ENCODE measurements around the gene CDKAL1. TPM values are rescaled to one million over a fixed set of nuclear protein-coding genes. Genes with fewer than 3 reads are reported as not detected.

Gene CDKAL1
- total RNA-seq, 1 experiment from 2014 or later, result 13.8 TPM

DNA sequence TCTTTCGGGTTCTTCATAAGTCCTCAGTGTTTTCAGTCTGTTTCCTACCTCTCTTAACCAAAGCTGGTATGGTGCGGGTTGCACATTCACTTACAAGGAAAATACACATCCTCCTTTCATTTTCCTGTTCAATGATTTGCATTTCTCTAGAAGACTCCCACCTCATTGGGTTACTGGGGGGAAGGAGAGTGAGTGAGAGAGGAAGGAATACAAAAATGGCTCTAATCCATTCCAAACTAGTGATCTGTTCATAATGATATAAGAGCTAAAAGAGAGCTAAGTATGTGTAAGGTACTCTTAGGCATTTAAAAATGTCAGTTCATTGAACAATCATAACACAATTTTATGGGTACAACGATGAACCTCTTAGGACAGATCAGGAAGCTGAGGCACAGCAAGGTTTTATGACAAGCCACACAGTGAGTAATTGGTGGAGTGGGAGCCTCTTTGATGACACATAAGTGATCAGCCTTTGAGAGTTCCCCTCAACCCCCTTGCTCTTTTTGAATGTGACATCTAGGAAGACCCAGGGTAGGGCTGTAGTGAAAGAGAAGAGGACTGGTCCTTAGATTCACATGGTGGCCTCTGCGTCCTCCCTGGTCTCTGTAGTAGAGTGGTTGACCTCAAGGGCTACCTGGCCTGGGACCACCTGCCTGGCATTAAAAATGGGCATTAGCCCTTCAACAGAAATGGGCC is 730.9 kb downstream of the CDKAL1 start:
- Histone ChIP-seq H3K9me3 (ENCODE audit: low read length) (no peaks in the 10 kb centered on the region), H2AFZ (ENCODE audit: low read length) (no peak overlapping the region), H3K27me3 (ENCODE audit: low read length) (no peaks in the 10 kb centered on the region), H3K9me2 (replicated peaks; ENCODE audit: low read length) (no peaks in the 10 kb centered on the region), H3K4me2 (ENCODE audit: low read length) (peak overlapping the region; percentile 35), H3K36me3 (ENCODE audit: low read depth, low read length) (no peaks in the 10 kb centered on the region), H3K79me2 (ENCODE audit: low read length) (no peaks in the 10 kb centered on the region), H3K4me1 (ENCODE audit: insufficient read depth, low read length) (peaks cover 28% of the 10 kb centered on the region), H3F3A (ENCODE audit: low read length, unreplicated experiment) (no peaks in the 10 kb centered on the region), H3K9ac (ENCODE audit: low read length) (peak overlapping the region; percentile 31; the same call in 1 of the 2 replicates), H3K27ac (ENCODE audit: low read length) (peak overlapping the region; percentile 84), H3K4me3 (ENCODE audit: low read length) (no peak overlapping the region), H4K20me1 (ENCODE audit: low read length) (no peaks in the 10 kb centered on the region)
- DNase-seq (peak; percentile 36), ATAC-seq (peak; percentile 16)
- intact Hi-C loops (cut with micrococcal nuclease), result loop anchor here (1.0 to 2.0 kb wide), 2 partner anchors 38 to 64 kb away; no protein-coding TSS in a partner anchor
- no TSS peak for BruUV-seq (replicated peaks)
- ChIA-PET POLR2A (ENCODE audit: unreplicated experiment) (interaction anchor here (0.6 kb wide), 1 partner anchor 324 kb away, joined by 3 read pairs; no protein-coding TSS in a partner anchor), CTCF (no interaction called here)
- TF ChIP-seq, protein P1, sequence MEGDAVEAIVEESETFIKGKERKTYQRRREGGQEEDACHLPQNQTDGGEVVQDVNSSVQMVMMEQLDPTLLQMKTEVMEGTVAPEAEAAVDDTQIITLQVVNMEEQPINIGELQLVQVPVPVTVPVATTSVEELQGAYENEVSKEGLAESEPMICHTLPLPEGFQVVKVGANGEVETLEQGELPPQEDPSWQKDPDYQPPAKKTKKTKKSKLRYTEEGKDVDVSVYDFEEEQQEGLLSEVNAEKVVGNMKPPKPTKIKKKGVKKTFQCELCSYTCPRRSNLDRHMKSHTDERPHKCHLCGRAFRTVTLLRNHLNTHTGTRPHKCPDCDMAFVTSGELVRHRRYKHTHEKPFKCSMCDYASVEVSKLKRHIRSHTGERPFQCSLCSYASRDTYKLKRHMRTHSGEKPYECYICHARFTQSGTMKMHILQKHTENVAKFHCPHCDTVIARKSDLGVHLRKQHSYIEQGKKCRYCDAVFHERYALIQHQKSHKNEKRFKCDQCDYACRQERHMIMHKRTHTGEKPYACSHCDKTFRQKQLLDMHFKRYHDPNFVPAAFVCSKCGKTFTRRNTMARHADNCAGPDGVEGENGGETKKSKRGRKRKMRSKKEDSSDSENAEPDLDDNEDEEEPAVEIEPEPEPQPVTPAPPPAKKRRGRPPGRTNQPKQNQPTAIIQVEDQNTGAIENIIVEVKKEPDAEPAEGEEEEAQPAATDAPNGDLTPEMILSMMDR (conservative IDR thresholded peaks at IDR 0.05; ENCODE audit: low read depth, low read length), result no peak
- TF ChIP-seq EZH2phosphoT487 (IDR thresholded peaks at IDR 0.05; ENCODE audit: borderline replicate concordance, low read length) (no peak), EZH2 (IDR thresholded peaks at IDR 0.05; ENCODE audit: low read length, unreplicated experiment) (no peak)

DNA sequence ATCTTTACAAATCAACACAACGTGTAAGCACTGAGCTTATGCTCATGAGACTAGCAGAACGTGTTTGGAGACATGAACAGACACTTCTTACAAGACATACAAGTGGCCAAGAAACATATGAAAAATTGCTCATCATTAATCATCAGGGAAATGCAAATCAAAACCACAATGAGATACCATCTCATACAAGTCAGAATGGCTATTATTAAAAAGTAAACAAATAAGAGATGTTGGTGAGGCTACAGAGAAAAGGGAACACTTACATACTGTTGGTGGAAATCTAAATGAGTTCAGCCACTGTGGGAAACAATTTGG is 731.4 kb downstream of the CDKAL1 start:
- no TSS peak for BruUV-seq (replicated peaks)
- H3K9me3 ChIP-seq (ENCODE audit: low read length), result no peaks in the 10 kb centered on the region
- ChIA-PET POLR2A (ENCODE audit: unreplicated experiment) (interaction anchor here (0.6 kb wide), 1 partner anchor 324 kb away, joined by 3 read pairs; no protein-coding TSS in a partner anchor), CTCF (no interaction called here)
- no peak overlapping the region for H2AFZ ChIP-seq (ENCODE audit: low read length)
- ATAC-seq (peak; percentile 87), DNase-seq (peak; percentile 86)
- H3K9ac ChIP-seq (ENCODE audit: low read length), result peak overlapping the region; percentile 31; the same call in 1 of the 2 replicates
- no peaks in the 10 kb centered on the region for H3K36me3 ChIP-seq (ENCODE audit: low read depth, low read length)
- peak overlapping the region; percentile 84 for H3K27ac ChIP-seq (ENCODE audit: low read length)
- no peaks in the 10 kb centered on the region for H3K79me2 ChIP-seq (ENCODE audit: low read length)
- H4K20me1 ChIP-seq (ENCODE audit: low read length), result no peaks in the 10 kb centered on the region
- H3K4me1 ChIP-seq (ENCODE audit: insufficient read depth, low read length), result peaks cover 28% of the 10 kb centered on the region
- intact Hi-C loops (cut with micrococcal nuclease), result loop anchor here (1.0 to 2.0 kb wide), 2 partner anchors 39 to 64 kb away; no protein-coding TSS in a partner anchor
- TF ChIP-seq EZH2 (IDR thresholded peaks at IDR 0.05; ENCODE audit: low read length, unreplicated experiment) (no peak), EZH2phosphoT487 (IDR thresholded peaks at IDR 0.05; ENCODE audit: borderline replicate concordance, low read length) (no peak)
- TF ChIP-seq, protein P1 (conservative IDR thresholded peaks at IDR 0.05; ENCODE audit: low read depth, low read length), result no peak
- H3K4me3 ChIP-seq (ENCODE audit: low read length), result no peak overlapping the region
- H3K9me2 ChIP-seq (replicated peaks; ENCODE audit: low read length), result no peaks in the 10 kb centered on the region
- no peaks in the 10 kb centered on the region for H3K27me3 ChIP-seq (ENCODE audit: low read length)
- H3K4me2 ChIP-seq (ENCODE audit: low read length), result peak overlapping the region; percentile 41
- no peaks in the 10 kb centered on the region for H3F3A ChIP-seq (ENCODE audit: low read length, unreplicated experiment)

DNA sequence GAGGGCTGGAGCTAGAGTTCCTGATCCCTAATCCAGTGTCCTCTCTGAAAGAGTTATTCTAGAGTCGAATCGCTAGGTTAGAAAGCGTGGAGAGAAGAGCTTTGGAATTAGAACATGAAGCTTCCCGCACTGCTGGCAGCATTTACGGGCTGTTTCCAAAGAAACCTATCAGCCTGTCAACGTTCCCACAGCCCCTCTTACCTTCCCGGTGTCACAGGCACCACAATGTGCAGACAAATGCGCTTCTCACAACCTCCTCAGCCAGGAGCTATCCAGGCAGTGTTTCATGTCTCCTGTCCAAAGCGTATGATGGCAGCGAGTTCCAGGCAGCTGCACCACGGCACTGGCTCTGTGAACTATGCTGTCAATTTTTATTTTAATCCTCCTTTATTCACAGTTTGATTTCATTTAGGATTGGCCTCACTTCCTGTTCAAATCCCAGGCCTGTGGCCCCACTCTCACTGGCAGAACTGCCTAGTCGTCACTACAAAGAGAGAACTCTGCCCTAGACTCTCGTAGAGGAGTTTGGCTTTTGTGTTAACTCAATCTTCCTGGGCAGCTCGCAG is 736.5 kb downstream of the CDKAL1 start:
- H4K20me1 ChIP-seq (ENCODE audit: low read length), result no peaks in the 10 kb centered on the region
- H3F3A ChIP-seq (ENCODE audit: low read length, unreplicated experiment), result no peaks in the 10 kb centered on the region
- H3K9me3 ChIP-seq (ENCODE audit: low read length), result no peaks in the 10 kb centered on the region
- no peak overlapping the region for H3K9ac ChIP-seq (ENCODE audit: low read length)
- no TSS peak for BruUV-seq (replicated peaks)
- intact Hi-C loops (cut with micrococcal nuclease), result no loop called here
- H3K79me2 ChIP-seq (ENCODE audit: low read length), result no peaks in the 10 kb centered on the region
- ChIA-PET CTCF (no interaction called here), POLR2A (ENCODE audit: unreplicated experiment) (no interaction called here)
- H3K4me3 ChIP-seq (ENCODE audit: low read length), result no peak overlapping the region
- H3K27ac ChIP-seq (ENCODE audit: low read length), result no peak overlapping the region
- H3K27me3 ChIP-seq (ENCODE audit: low read length), result no peaks in the 10 kb centered on the region
- no peak for ATAC-seq
- no peak for TF ChIP-seq EZH2phosphoT487 (IDR thresholded peaks at IDR 0.05; ENCODE audit: borderline replicate concordance, low read length)
- TF ChIP-seq, protein P1 (conservative IDR thresholded peaks at IDR 0.05; ENCODE audit: low read depth, low read length), result no peak
- no peak for TF ChIP-seq EZH2 (IDR thresholded peaks at IDR 0.05; ENCODE audit: low read length, unreplicated experiment)
- H3K4me1 ChIP-seq (ENCODE audit: insufficient read depth, low read length), result peaks cover 7% of the 10 kb centered on the region
- no peak for DNase-seq
- no peak overlapping the region for H3K4me2 ChIP-seq (ENCODE audit: low read length)
- H3K36me3 ChIP-seq (ENCODE audit: low read depth, low read length), result no peaks in the 10 kb centered on the region
- H2AFZ ChIP-seq (ENCODE audit: low read length), result no peak overlapping the region
- H3K9me2 ChIP-seq (replicated peaks; ENCODE audit: low read length), result no peaks in the 10 kb centered on the region
